GM21723 (cell line): ENCODE data around the gene RDH16.
"Not testable (repeated sequence)": the region's sequence is repeated elsewhere in the genome, so short reads cannot be mapped to it uniquely, and the experiment has no call there.

ENCODE experiments used
- ATAC-seq: cut with Tn5 transposase; IDR thresholded peaks from one replicate; pipeline ENCODE4 v1.9.1; 2021; ENCODE audit warnings: mild to moderate bottlenecking, moderate library complexity; ENCODE audit not compliant: unreplicated experiment

RDH16 gene

GRCh38 chr12:56989861-56990610, 32.6 kb upstream of the RDH16 start:
- no peak for ATAC-seq

GRCh38 chr12:56988207-56988739, 30.9 kb upstream of the RDH16 start:
- no peak for ATAC-seq

DNA sequence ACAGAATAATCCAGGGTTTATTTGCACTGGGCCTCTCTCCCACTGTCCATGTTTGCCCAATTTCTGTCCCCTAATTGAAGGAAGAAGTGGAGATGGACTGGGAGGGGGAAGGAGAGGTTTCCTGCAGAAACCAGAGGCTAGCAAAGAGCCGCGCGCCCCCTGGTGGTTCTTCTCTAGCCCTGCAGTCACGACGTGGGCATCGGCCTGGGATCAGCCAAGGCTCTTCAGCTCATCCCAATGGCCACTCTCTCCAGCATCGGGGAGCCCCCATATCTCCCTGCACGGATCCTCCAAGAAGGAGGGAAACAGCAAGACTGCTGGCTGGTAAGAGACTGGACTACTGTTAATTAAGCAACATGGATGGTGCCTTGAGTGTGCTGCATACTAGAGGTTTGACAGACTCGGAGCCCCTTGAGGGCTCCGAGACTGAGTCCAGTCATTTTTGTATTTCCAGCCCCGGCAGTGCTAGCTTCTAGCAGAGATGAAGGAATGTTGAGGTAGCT, 30.2 kb upstream of the RDH16 start:
- ATAC-seq = no peak

GRCh38 chr12:56987011-56987410, 29.6 kb upstream of the RDH16 start:
- ATAC-seq = no peak

- ATAC-seq = not testable (repeated sequence)
These were observed 28.3 kb upstream of the RDH16 start for GRCh38 chr12:56985714-56986113.

DNA sequence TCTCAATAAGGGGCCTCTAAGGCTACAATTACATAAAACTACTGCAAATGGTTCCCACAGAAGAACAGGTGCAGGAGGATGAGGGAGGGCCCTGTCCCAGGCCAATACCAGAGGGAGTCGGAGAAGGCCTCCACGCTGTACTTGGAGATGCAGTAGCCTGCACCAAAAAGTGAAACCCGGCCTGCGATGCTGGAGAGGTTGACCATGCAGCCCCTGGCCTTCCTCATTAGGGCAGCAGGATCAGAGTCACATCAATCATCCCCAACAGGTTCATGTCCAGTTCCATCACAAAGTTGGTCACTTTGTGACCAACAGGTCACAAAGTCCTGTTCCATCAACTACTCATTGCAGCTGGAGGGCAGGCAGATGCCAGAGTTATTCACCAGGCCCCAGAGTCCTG, 26.0 kb upstream of the RDH16 start:
- ATAC-seq = no peak

GRCh38 chr12:56982578-56983236, 25.3 kb upstream of the RDH16 start:
- not testable (repeated sequence) for ATAC-seq

GRCh38 chr12:56980941-56981530, 23.6 kb upstream of the RDH16 start:
- ATAC-seq = no peak

- no peak for ATAC-seq
These were observed 22.9 kb upstream of the RDH16 start for GRCh38 chr12:56980268-56980667.

- no peak for ATAC-seq
These were observed 22.2 kb upstream of the RDH16 start for GRCh38 chr12:56979628-56980027.

DNA sequence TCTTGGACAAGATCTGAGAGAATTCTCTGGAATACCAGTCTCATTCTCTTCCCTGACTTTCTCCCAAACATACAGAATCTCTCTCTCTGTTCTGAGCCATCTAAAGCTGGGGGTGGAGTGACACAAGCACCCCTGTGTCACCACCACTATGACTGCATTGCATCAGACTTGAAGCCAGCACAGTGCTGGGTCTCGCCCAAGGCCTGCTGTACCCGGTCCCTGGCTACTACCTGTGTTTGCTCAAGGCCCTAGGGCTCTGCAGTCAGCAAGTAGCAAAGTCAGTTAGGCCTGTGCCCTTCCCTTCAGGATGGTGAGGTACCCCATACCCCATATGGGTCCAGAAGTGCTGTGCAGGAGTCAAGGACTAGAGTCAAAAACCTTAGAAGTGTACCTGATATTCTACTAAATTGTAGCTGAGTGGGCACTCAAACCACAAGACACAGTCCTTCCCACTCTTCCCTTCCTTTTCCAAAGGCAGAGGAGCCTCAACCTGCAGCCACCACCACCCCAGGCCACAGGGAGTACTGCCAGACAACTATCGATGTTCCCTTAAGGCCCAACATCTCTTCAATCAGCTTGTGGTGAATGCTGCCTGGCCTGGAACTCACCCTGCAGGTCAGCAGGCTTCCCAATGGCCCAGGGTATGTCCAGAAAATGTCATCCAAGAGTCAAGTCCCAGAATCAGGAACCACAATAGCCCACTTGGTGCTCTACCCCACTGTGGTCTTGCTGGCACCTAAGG, 21.2 kb upstream of the RDH16 start:
- no peak for ATAC-seq

DNA sequence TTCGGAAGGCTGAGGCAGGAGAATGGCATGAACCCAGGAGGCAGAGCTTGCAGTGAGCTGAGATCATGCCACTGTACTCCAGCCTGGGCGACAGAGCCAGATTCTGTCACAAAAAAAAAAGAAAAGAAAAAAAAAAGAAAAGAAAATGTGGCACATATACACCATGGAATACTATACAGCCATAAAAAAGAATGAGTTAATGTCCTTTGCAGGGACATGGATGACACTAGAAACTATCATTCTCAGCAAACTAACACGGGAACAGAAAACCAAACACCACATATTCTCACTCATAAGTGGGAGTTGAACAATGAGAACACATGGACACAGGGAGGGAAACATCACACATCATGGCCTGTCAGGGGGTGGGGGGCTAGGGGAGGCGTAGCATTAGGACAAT, 20.0 kb upstream of the RDH16 start:
- ATAC-seq = not testable (repeated sequence)

DNA sequence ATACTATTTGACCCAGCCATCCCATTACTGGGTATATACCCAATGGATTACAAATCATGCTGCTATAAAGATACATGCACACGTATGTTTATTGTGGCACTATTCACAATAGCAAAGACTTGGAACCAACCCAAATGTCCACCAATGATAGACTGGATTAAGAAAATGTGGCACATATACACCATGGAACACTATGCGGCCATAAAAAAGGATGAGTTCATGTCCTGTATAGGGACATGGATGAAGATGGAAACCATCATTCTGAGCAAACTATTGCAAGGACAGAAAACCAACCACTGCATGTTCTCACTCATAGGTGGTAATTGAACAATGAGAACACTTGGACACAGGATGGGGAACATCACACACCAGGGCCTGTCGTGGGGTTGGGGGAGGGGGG, 16.8 kb upstream of the RDH16 start:
- ATAC-seq = not testable (repeated sequence)

- ATAC-seq = not testable (repeated sequence)
These were observed 11.5 kb upstream of the RDH16 start for GRCh38 chr12:56968910-56969309.

DNA sequence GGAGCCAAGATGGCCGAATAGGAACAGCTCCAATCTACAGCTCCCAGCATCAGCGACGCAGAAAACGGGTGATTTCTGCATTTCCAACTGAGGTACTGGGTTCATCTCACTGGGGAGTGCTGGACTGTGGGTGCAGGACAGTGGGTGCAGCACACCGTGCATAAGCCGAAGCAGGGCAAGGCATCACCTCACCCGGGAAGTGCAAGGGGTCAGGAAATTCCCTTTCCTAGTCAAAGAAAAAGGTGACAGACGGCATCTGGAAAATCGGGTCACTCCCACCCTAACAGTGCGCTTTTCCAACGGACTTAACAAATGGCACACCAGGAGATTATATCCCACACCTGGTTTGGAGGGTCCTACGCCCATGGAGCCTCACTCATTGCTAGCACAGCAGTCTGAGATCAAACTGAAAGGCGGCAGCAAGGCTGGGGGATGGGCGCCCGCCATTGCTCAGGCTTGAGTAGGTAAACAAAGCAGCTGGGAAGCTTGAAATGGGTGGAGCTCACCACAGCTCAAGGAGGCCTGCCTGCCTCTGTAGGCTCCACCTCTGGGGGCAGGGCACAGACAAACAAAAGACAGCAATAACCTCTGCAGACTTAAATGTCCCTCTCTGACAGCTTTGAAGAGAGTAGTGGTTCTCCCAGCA, 8.7 kb upstream of the RDH16 start:
- not testable (repeated sequence) for ATAC-seq

DNA sequence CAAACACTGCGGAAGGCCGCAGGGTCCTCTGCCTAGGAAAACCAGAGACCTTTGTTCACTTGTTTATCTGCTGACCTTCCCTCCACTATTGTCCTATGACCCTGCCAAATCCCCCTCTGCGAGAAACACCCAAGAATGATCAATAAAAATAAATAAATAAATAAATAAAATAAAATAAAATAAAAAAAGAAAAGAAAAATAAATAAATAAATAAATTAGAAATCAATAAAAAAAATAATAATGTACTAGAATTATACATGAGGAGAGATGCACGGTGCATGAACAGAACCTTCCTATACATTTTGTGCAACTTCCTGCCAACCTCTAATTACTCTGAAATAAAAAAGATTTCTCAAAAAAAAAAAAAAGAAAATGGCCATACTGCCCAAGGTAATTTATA, 7.7 kb upstream of the RDH16 start:
- not testable (repeated sequence) for ATAC-seq

DNA sequence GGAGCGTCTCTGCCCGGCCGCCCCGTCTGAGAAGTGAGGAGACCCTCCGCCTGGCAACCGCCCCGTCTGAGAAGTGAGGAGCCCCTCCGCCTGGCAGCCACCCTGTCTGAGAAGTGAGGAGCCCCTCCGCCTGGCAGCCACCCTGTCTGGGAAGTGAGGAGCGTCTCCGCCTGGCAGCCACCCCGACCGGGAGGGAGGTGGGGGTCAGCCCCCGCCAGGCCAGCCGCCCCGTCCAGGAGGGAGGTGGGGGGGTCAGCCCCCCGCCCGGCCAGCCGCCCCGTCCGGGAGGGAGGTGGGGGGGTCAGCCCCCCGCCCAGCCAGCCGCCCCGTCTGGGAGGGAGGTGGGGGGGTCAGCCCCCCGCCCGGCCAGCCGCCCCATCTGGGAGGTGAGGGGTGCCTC, 6.1 kb upstream of the RDH16 start:
- ATAC-seq = not testable (repeated sequence)

- ATAC-seq = not testable (repeated sequence)
These were observed 4.8 kb upstream of the RDH16 start for GRCh38 chr12:56962247-56962646.

- ATAC-seq = no peak
These were observed 1.0 kb upstream of the RDH16 start for GRCh38 chr12:56958422-56958821.

- ATAC-seq = no peak
These were observed 1.7 kb downstream of the RDH16 start for GRCh38 chr12:56955631-56956256.
